Measurements from ENCODE around the gene MCM3AP.

Gene MCM3AP

DNA sequence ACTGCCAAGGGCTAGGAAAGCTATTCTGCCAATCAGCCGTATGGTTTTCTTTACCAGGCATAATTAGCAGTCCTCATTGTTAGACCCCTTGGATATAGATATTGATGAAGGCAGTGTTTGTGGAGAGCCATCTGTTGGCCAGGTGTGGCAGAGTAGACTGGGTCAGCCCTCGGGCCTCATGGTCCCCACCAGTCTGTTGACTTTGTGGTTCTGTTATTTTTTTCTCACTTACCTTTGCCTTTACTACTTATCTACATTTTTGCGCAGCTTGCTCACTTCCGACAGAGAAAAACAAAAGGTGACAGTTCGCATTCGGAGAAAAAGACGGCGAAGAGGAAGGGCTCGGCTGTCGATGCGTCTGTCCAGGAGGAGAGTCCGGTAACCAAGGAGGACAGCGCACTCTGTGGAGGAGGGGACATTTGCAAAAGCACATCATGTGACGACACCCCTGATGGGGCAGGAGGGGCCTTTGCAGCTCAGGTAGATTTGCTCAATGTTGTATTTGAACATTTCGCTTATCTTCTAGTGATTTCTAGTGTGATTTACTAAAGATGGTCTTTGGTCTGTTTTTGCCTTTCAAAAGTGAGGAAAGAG is 40.8 kb upstream of the MCM3AP start:
- TF ChIP-seq GLIS3 (CRISPR knock-in tag; IDR thresholded peaks at IDR 0.05) (no peak), ZFP3 (CRISPR knock-in tag; IDR thresholded peaks at IDR 0.05) (no peak), ZFP30 (CRISPR knock-in tag; IDR thresholded peaks at IDR 0.05) (no peak)
- TF ChIP-seq, protein P1, sequence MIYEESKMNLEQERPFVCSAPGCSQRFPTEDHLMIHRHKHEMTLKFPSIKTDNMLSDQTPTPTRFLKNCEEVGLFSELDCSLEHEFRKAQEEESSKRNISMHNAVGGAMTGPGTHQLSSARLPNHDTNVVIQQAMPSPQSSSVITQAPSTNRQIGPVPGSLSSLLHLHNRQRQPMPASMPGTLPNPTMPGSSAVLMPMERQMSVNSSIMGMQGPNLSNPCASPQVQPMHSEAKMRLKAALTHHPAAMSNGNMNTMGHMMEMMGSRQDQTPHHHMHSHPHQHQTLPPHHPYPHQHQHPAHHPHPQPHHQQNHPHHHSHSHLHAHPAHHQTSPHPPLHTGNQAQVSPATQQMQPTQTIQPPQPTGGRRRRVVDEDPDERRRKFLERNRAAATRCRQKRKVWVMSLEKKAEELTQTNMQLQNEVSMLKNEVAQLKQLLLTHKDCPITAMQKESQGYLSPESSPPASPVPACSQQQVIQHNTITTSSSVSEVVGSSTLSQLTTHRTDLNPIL (CRISPR knock-in tag; IDR thresholded peaks at IDR 0.05; ENCODE audit: low read depth): no peak
- ATAC-seq: no peak

DNA sequence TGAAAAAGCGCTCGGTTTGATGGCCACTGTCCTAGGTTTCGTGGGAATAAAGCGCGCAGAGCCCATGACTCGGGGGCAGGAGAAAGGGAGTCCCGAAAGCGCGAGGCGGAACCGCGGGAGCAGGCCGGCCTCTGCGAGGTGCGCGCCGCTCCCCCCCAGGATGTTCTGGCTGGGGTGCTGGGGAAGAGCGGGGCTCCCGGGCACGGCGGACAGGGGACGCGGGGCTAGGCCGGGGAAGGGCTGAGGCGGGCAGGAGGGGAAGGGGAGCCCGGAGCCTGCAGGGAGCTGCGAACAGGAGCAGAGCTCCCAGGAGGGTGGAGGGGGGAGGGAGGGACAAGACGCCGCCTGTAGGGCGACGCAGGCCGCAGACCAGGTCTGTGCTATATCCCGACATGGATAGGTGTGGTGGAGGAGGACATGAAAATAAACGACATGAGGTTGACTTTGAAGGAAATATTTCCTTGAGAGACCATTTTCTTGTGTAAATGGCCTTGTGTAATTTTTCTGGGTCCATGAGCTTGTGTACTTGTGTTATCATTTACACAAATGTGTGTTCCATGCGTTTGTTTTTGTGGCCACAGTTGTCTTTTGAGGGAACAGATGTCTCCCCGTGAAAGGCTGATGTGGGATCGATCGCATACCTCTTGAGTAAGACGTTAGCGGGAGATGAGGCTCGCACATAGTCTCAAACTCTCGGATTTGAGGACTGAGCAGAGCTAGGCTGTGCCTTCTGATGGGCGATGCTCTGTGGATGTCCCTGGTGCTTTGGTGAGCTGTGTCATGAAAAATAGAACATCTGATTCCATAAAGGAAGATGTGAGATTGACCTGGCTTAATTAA is 39.9 kb upstream of the MCM3AP start:
- ATAC-seq: peak; percentile 57
- TF ChIP-seq OSR1 (CRISPR knock-in tag; IDR thresholded peaks at IDR 0.05) (no peak), GLIS3 (CRISPR knock-in tag; IDR thresholded peaks at IDR 0.05) (no peak), PPARA (CRISPR knock-in tag; IDR thresholded peaks at IDR 0.05; ENCODE audit: borderline replicate concordance) (no peak), ISL1 (CRISPR knock-in tag; IDR thresholded peaks at IDR 0.05) (no peak), BACH2 (CRISPR knock-in tag; IDR thresholded peaks at IDR 0.05; ENCODE audit: borderline replicate concordance) (no peak)
- TF ChIP-seq, protein P1 (CRISPR knock-in tag; IDR thresholded peaks at IDR 0.05; ENCODE audit: low read depth): no peak

DNA sequence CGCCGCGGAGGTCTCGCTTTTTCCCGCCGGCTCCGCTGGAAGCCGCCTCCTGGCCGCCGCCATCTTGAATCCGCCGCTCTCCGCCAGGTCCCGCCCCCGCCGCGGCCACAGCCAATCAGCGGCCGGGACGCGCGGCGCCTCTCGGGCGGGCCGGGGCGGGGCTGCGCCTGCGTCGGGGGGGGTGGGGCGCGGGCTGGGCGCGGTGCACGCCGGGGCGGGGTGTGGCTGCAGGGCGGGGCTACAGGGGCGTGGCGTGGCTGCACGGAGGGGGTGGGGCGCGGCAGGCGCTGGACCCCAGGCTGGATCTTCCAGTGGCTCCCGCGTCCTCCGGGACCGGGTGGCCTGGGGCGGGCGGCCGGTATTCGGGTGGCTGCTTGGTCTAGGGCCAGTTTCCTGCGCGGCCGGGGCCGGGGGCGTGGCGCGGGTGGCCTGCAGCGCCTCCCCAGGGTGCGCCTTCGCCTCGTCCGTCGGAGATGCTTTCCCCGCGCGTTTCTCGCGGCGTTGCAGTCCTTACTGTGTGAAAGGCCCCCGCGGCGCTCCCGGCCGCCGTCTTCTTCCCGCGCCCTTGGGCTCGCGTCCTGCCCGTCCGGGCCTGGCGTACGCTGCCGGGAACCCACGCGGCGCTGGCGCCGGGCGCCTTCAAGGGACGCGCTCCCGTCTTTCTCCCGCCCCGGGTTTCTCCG is 39.1 kb upstream of the MCM3AP start:
- ATAC-seq: peak; percentile 68
- TF ChIP-seq ESRRG (CRISPR knock-in tag; IDR thresholded peaks at IDR 0.05): no peak
- no peak for TF ChIP-seq ZFP3 (CRISPR knock-in tag; IDR thresholded peaks at IDR 0.05)
- TF ChIP-seq ZC3H10 (CRISPR knock-in tag; IDR thresholded peaks at IDR 0.05): no peak
- TF ChIP-seq, protein P2, sequence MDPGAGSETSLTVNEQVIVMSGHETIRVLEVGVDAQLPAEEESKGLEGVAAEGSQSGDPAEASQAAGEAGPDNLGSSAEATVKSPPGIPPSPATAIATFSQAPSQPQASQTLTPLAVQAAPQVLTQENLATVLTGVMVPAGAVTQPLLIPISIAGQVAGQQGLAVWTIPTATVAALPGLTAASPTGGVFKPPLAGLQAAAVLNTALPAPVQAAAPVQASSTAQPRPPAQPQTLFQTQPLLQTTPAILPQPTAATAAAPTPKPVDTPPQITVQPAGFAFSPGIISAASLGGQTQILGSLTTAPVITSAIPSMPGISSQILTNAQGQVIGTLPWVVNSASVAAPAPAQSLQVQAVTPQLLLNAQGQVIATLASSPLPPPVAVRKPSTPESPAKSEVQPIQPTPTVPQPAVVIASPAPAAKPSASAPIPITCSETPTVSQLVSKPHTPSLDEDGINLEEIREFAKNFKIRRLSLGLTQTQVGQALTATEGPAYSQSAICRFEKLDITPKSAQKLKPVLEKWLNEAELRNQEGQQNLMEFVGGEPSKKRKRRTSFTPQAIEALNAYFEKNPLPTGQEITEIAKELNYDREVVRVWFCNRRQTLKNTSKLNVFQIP (CRISPR knock-in tag; IDR thresholded peaks at IDR 0.05; ENCODE audit: borderline replicate concordance, low read depth): no peak
- no peak for TF ChIP-seq ZNF565 (CRISPR knock-in tag; conservative IDR thresholded peaks at IDR 0.05; ENCODE audit: low read depth)
- TF ChIP-seq OSR1 (CRISPR knock-in tag; IDR thresholded peaks at IDR 0.05): no peak
- TF ChIP-seq, protein P3, sequence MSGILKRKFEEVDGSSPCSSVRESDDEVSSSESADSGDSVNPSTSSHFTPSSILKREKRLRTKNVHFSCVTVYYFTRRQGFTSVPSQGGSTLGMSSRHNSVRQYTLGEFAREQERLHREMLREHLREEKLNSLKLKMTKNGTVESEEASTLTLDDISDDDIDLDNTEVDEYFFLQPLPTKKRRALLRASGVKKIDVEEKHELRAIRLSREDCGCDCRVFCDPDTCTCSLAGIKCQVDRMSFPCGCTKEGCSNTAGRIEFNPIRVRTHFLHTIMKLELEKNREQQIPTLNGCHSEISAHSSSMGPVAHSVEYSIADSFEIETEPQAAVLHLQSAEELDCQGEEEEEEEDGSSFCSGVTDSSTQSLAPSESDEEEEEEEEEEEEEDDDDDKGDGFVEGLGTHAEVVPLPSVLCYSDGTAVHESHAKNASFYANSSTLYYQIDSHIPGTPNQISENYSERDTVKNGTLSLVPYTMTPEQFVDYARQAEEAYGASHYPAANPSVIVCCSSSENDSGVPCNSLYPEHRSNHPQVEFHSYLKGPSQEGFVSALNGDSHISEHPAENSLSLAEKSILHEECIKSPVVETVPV (CRISPR knock-in tag; IDR thresholded peaks at IDR 0.05): no peak
- TF ChIP-seq PPARA (CRISPR knock-in tag; IDR thresholded peaks at IDR 0.05; ENCODE audit: borderline replicate concordance): no peak
- TF ChIP-seq TCF4 (CRISPR knock-in tag; IDR thresholded peaks at IDR 0.05; ENCODE audit: borderline replicate concordance): no peak
- no peak for TF ChIP-seq GLIS3 (CRISPR knock-in tag; IDR thresholded peaks at IDR 0.05)
- no peak for TF ChIP-seq CSDC2 (CRISPR knock-in tag; IDR thresholded peaks at IDR 0.05)
- no peak for TF ChIP-seq ARNTL (CRISPR knock-in tag; IDR thresholded peaks at IDR 0.05; ENCODE audit: borderline replicate concordance, low read depth)
- TF ChIP-seq ISL1 (CRISPR knock-in tag; IDR thresholded peaks at IDR 0.05): no peak
- TF ChIP-seq, protein P4, sequence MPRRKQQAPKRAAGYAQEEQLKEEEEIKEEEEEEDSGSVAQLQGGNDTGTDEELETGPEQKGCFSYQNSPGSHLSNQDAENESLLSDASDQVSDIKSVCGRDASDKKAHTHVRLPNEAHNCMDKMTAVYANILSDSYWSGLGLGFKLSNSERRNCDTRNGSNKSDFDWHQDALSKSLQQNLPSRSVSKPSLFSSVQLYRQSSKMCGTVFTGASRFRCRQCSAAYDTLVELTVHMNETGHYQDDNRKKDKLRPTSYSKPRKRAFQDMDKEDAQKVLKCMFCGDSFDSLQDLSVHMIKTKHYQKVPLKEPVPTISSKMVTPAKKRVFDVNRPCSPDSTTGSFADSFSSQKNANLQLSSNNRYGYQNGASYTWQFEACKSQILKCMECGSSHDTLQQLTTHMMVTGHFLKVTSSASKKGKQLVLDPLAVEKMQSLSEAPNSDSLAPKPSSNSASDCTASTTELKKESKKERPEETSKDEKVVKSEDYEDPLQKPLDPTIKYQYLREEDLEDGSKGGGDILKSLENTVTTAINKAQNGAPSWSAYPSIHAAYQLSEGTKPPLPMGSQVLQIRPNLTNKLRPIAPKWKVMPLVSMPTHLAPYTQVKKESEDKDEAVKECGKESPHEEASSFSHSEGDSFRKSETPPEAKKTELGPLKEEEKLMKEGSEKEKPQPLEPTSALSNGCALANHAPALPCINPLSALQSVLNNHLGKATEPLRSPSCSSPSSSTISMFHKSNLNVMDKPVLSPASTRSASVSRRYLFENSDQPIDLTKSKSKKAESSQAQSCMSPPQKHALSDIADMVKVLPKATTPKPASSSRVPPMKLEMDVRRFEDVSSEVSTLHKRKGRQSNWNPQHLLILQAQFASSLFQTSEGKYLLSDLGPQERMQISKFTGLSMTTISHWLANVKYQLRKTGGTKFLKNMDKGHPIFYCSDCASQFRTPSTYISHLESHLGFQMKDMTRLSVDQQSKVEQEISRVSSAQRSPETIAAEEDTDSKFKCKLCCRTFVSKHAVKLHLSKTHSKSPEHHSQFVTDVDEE (CRISPR knock-in tag; IDR thresholded peaks at IDR 0.05): no peak
- no peak for TF ChIP-seq RARB (CRISPR knock-in tag; IDR thresholded peaks at IDR 0.05)
- TF ChIP-seq BACH2 (CRISPR knock-in tag; IDR thresholded peaks at IDR 0.05; ENCODE audit: borderline replicate concordance): no peak
- no peak for TF ChIP-seq ZNF8 (CRISPR knock-in tag; IDR thresholded peaks at IDR 0.05)
- TF ChIP-seq, protein P5, sequence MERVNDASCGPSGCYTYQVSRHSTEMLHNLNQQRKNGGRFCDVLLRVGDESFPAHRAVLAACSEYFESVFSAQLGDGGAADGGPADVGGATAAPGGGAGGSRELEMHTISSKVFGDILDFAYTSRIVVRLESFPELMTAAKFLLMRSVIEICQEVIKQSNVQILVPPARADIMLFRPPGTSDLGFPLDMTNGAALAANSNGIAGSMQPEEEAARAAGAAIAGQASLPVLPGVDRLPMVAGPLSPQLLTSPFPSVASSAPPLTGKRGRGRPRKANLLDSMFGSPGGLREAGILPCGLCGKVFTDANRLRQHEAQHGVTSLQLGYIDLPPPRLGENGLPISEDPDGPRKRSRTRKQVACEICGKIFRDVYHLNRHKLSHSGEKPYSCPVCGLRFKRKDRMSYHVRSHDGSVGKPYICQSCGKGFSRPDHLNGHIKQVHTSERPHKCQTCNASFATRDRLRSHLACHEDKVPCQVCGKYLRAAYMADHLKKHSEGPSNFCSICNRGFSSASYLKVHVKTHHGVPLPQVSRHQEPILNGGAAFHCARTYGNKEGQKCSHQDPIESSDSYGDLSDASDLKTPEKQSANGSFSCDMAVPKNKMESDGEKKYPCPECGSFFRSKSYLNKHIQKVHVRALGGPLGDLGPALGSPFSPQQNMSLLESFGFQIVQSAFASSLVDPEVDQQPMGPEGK (CRISPR knock-in tag; IDR thresholded peaks at IDR 0.05; ENCODE audit: borderline replicate concordance): no peak
- no peak for TF ChIP-seq ZFP30 (CRISPR knock-in tag; IDR thresholded peaks at IDR 0.05)
